Measurements from ENCODE around the gene FKBP9.

FKBP9 gene

GRCh38 chr7:33012364-33012763 is 55.1 kb downstream of the FKBP9 start:
- DNase-seq: no peak

GRCh38 chr7:33024189-33024757 is 67.0 kb downstream of the FKBP9 start:
- no peak for DNase-seq

GRCh38 chr7:33035776-33036175 is 78.5 kb downstream of the FKBP9 start:
- DNase-seq: no peak

- DNase-seq: no peak
These were observed 81.4 kb downstream of the FKBP9 start for GRCh38 chr7:33038639-33039038.

- DNase-seq: no peak
These were observed 82.1 kb downstream of the FKBP9 start for GRCh38 chr7:33039257-33039902.

- DNase-seq: no peak
These were observed 82.7 kb downstream of the FKBP9 start for GRCh38 chr7:33039903-33040292.

- no peak for DNase-seq
These were observed 83.7 kb downstream of the FKBP9 start for GRCh38 chr7:33040803-33041516.

GRCh38 chr7:33041631-33042428 is 84.6 kb downstream of the FKBP9 start:
- no peak for DNase-seq

- no peak for DNase-seq
These were observed 86.5 kb downstream of the FKBP9 start for GRCh38 chr7:33043501-33044400.

- DNase-seq: no peak
These were observed 87.1 kb downstream of the FKBP9 start for GRCh38 chr7:33044401-33044718.

- no peak for DNase-seq
These were observed 87.7 kb downstream of the FKBP9 start for GRCh38 chr7:33044986-33045385.

- no peak for DNase-seq
These were observed 91.0 kb downstream of the FKBP9 start for GRCh38 chr7:33048257-33048656.

- no peak for DNase-seq
These were observed 91.5 kb downstream of the FKBP9 start for GRCh38 chr7:33048704-33049103.

- DNase-seq: no peak
These were observed 93.5 kb downstream of the FKBP9 start for GRCh38 chr7:33050535-33051318.

GRCh38 chr7:33053721-33054120 is 96.5 kb downstream of the FKBP9 start:
- DNase-seq: no peak

- DNase-seq: no peak
These were observed 97.2 kb downstream of the FKBP9 start for GRCh38 chr7:33054261-33054964.

- DNase-seq: no peak
These were observed 97.9 kb downstream of the FKBP9 start for GRCh38 chr7:33055158-33055557.
